ENCODE measurements around the gene CEP44. TPM values are rescaled to one million over a fixed set of nuclear protein-coding genes. Genes with fewer than 3 reads are reported as not detected.

The CEP44 gene
- total RNA-seq, 1 donor from 2014 or later = 18.3 TPM

DNA sequence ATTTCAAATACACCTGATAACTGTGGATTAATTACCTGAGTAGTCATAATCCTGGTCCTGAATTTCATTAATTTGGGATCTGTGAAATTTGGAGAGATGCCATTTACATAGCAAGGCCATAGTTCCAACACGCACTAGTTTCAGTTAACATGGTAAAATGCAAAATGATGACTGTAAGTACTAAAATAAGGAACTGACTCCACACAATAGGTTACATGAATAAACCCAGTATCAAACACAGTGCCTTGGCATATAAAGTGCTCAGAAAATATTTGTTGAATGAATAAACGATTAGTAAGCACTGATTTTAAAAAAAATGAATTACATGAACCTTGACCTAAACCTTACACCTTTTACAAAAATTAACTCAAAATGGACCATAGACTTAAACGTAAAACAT is 9.3 kb upstream of the CEP44 start:
- ChIA-PET CTCF (no interaction called here), POLR2A (no interaction called here)
- H3K4me1 Mint-ChIP-seq = peaks cover 21% of the 10 kb centered on the region
- H3K4me3 Mint-ChIP-seq = no peak overlapping the region
- H3K9me3 Mint-ChIP-seq = no peaks in the 10 kb centered on the region
- DNase-seq (no peak), ATAC-seq (ENCODE audit: low read depth) (no peak)
- H3K27me3 Mint-ChIP-seq = no peaks in the 10 kb centered on the region
- H3K27ac Mint-ChIP-seq = no peak overlapping the region
- H3K36me3 Mint-ChIP-seq (ENCODE audit: low read depth) = peaks cover 8% of the 10 kb centered on the region
- intact Hi-C loops (cut with micrococcal nuclease) = no loop called here
- TF ChIP-seq, protein P1, sequence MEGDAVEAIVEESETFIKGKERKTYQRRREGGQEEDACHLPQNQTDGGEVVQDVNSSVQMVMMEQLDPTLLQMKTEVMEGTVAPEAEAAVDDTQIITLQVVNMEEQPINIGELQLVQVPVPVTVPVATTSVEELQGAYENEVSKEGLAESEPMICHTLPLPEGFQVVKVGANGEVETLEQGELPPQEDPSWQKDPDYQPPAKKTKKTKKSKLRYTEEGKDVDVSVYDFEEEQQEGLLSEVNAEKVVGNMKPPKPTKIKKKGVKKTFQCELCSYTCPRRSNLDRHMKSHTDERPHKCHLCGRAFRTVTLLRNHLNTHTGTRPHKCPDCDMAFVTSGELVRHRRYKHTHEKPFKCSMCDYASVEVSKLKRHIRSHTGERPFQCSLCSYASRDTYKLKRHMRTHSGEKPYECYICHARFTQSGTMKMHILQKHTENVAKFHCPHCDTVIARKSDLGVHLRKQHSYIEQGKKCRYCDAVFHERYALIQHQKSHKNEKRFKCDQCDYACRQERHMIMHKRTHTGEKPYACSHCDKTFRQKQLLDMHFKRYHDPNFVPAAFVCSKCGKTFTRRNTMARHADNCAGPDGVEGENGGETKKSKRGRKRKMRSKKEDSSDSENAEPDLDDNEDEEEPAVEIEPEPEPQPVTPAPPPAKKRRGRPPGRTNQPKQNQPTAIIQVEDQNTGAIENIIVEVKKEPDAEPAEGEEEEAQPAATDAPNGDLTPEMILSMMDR (IDR thresholded peaks at IDR 0.05) = no peak

DNA sequence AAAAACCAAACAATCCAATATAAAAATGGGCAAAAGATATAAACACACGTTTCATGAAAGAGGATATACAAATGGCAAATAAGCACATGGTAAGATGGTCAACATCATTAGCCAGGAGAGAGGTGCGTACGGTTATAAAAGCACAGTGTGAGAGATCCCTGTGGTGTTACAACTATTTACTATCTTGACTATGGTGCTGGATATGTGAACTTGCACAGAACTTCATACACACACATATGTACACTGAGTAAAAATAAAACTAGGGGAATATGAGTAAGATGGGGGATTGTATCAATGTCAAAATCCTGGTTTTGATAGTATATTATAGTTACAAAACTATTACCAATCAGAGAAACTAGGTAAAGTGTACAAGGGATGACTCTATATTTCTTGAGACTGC is 8.6 kb upstream of the CEP44 start:
- Mint-ChIP-seq H3K27ac (no peak overlapping the region), H3K4me1 (peaks cover 24% of the 10 kb centered on the region), H3K9me3 (no peaks in the 10 kb centered on the region), H3K36me3 (ENCODE audit: low read depth) (peaks cover 14% of the 10 kb centered on the region), H3K4me3 (no peak overlapping the region), H3K27me3 (no peaks in the 10 kb centered on the region)
- ChIA-PET POLR2A (no interaction called here), CTCF (no interaction called here)
- intact Hi-C loops (cut with micrococcal nuclease) = no loop called here
- DNase-seq (no peak), ATAC-seq (ENCODE audit: low read depth) (no peak)
- TF ChIP-seq, protein P1 (IDR thresholded peaks at IDR 0.05) = no peak

DNA sequence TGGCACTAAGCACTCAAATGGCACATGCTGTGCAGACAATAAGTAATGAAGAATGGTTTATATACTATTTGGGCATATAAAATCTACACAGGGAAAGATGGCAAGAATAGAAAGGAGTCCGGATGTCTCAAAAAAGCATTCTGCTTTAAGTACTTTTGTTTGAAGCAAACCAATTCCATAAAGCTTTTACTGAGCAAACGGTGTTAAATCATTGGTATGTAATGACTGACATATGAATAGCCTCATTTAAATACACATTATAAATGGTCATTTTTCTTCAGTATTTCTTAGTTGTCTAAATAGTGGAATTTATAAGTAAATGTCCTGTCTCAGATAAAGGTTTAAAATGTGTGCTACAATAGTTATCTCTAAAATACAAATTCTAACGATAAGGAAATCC is 6.3 kb upstream of the CEP44 start:
- H3K27me3 Mint-ChIP-seq = no peaks in the 10 kb centered on the region
- peaks cover 17% of the 10 kb centered on the region for H3K36me3 Mint-ChIP-seq (ENCODE audit: low read depth)
- TF ChIP-seq, protein P1 (IDR thresholded peaks at IDR 0.05) = no peak
- intact Hi-C loops (cut with micrococcal nuclease) = no loop called here
- H3K27ac Mint-ChIP-seq = no peak overlapping the region
- no peak for ATAC-seq (ENCODE audit: low read depth)
- DNase-seq = no peak
- peaks cover 43% of the 10 kb centered on the region for H3K4me1 Mint-ChIP-seq
- H3K9me3 Mint-ChIP-seq = no peaks in the 10 kb centered on the region
- H3K4me3 Mint-ChIP-seq = no peak overlapping the region
- ChIA-PET POLR2A (no interaction called here), CTCF (no interaction called here)

DNA sequence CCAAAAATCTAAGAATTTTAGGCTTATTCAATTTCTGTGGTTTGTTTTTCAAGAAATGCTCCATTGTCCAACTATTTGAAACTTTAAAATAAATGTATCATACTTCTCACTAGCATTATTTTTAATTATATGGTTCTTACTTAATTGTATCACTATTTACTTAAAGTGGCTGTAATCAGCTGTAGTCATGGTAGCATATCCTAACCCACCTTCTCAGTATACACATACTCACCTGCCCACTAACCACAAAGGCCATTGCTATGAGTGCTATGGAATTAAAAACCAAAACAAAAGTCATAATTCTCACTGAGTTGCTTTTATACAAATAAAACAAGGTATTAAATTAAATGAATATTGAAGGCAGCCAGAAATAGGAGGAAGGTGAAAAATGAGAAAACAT is 5.2 kb upstream of the CEP44 start:
- Mint-ChIP-seq H3K36me3 (ENCODE audit: low read depth) (peaks cover 23% of the 10 kb centered on the region), H3K27ac (no peak overlapping the region), H3K4me3 (no peak overlapping the region), H3K9me3 (no peaks in the 10 kb centered on the region), H3K4me1 (peaks cover 49% of the 10 kb centered on the region), H3K27me3 (no peaks in the 10 kb centered on the region)
- intact Hi-C loops (cut with micrococcal nuclease) = no loop called here
- TF ChIP-seq, protein P1 (IDR thresholded peaks at IDR 0.05) = no peak
- ChIA-PET POLR2A (no interaction called here), CTCF (no interaction called here)
- ATAC-seq (ENCODE audit: low read depth) (no peak), DNase-seq (no peak)

DNA sequence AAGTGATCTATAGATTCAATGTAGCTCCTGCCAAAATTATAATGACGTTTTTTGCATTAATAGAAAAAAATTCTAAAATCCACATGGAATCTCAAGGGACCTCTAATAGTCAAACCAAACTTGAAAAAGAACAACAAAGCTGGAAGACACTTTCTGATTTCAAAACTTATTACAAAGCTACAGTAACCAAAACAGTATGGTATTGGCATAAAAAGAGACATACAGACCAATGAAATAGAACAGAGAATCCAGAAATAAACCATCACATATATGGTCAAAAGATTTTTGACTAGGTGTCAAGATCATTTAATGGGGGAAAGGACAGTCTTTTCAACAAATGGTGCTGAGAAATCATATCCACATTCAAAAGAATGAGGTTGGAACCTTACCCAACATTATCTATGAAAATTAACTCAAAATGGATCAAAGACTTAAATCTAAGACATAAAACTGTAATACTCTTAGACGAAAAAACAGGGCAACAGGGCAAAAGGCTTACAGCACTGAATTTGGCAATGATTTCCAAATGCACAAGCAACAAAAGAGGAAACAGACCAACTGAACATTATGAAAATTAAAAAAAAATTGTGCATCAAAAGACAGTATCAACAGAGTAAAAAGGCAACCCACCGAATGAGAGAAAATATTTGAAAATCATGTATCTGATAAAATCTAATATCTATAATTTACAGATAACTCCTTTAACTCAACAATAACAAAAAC is 4.1 kb upstream of the CEP44 start:
- Mint-ChIP-seq H3K4me1 (peaks cover 56% of the 10 kb centered on the region), H3K36me3 (ENCODE audit: low read depth) (peaks cover 27% of the 10 kb centered on the region), H3K27ac (no peak overlapping the region), H3K27me3 (no peaks in the 10 kb centered on the region), H3K4me3 (no peak overlapping the region), H3K9me3 (no peaks in the 10 kb centered on the region)
- ChIA-PET CTCF (no interaction called here), POLR2A (no interaction called here)
- intact Hi-C loops (cut with micrococcal nuclease) = loop anchor here (5.0 kb wide), 4 partner anchors 57 to 1918 kb away; partner anchors contain the start of genes GALNT7, HMGB2 and SPATA4
- TF ChIP-seq, protein P1 (IDR thresholded peaks at IDR 0.05) = no peak
- DNase-seq (no peak), ATAC-seq (ENCODE audit: low read depth) (no peak)

Data from activated B cell treated with CpG ODN at 0.5 μM for 24 hours (primary cell).